Duodenal mucosa (tissue), 2 donors: Measurements from ENCODE around the gene NPFFR1.
A peak's percentile ranks its signal among the peaks of the same experiment; 100 is the strongest.
"Not testable (repeated sequence)": the region's sequence is repeated elsewhere in the genome, so short reads cannot be mapped to it uniquely, and the experiment has no call there.

ENCODE experiments used
- H3K27ac ChIP-seq: one replicate; pipeline ENCODE4 v1.7.0; 2013; ENCODE audit warnings: low read depth, low read length
- H3K27me3 ChIP-seq, 2 donors: one replicate each; pipeline ENCODE4 v1.7.0; 2013; ENCODE audit warnings: low read length in 2 of 2, control low read depth in 1 of 2; ENCODE audit not compliant: insufficient read depth in 2 of 2, control insufficient read depth in 1 of 2
- H3K36me3 ChIP-seq, 2 donors: one replicate each; pipeline ENCODE4 v1.7.0; 2013; ENCODE audit warnings: low read length in 2 of 2, control low read depth in 1 of 2; ENCODE audit not compliant: insufficient read depth in 2 of 2, control insufficient read depth in 1 of 2
- H3K4me1 ChIP-seq, 2 donors: one replicate each; pipeline ENCODE4 v1.7.0; 2013; ENCODE audit warnings: low read length in 2 of 2, control low read depth in 1 of 2; ENCODE audit not compliant: insufficient read depth in 2 of 2, control insufficient read depth in 1 of 2
- H3K4me3 ChIP-seq, 2 donors: one replicate each; pipeline ENCODE4 v1.7.0; 2013; ENCODE audit warnings: low read length in 2 of 2, low read depth in 1 of 2
- H3K9ac ChIP-seq, 2 donors: one replicate each; pipeline ENCODE4 v1.7.0; 2013; ENCODE audit warnings: low read length in 2 of 2, low read depth in 1 of 2
- H3K9me3 ChIP-seq, 2 donors: one replicate each; pipeline ENCODE4 v1.7.0; 2013; ENCODE audit warnings: low read length in 2 of 2, control low read depth in 1 of 2; ENCODE audit not compliant: control insufficient read depth in 1 of 2

NPFFR1 gene

DNA sequence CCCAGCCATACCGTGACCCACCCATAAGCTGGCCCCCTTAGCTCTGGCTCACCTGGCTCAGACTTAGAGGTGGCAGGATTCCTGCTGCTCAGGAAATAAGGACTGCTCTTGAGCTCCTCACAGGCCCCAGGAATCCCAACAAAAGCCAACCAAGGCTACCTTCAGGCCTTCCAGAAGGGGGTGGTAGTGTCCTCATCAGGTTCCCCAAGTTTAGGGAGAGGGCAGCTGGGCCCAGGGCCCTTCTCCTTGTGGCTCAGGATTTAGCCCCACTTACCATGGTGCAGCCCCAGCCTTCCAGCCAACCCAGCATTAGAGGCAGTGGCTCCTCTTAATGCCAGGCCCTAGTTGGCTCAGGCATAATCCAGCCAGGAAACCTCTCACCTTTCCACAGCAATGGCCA is 23.5 kb downstream of the NPFFR1 start:
- H3K27me3 ChIP-seq = peaks cover 7 to 10% of the 10 kb centered on the region in 2 donors
- no peak overlapping the region for H3K9ac ChIP-seq
- peaks cover 8 to 19% of the 10 kb centered on the region in 2 donors for H3K4me1 ChIP-seq
- no peak overlapping the region for H3K4me3 ChIP-seq
- H3K27ac ChIP-seq = no peak overlapping the region
- H3K9me3 ChIP-seq = peaks cover 3 to 8% of the 10 kb centered on the region in 2 donors
- no peaks in the 10 kb centered on the region for H3K36me3 ChIP-seq

DNA sequence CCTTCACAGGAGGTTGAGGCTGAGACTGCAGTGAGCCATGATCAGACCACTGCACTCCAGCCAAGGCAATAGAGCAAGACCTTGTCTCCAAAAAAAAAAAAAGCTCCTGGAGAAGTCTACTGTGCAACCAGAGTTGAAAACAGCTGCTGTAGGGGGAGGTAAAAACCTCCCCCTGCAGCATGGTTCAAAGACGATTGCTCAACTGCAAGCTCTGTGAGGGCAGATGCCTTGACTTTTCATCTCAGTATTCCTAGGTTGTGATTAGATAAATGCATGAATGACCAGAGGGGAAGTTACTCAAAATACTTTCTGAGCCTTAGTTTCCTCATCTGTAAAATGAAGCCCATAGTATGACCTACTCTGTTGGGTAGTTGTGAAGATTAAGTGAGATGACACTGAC is 25.6 kb downstream of the NPFFR1 start:
- H3K27me3 ChIP-seq = peaks cover 11 to 12% of the 10 kb centered on the region in 2 donors
- peaks cover 10 to 20% of the 10 kb centered on the region in 2 donors for H3K4me1 ChIP-seq
- no peak overlapping the region for H3K4me3 ChIP-seq
- no peak overlapping the region for H3K27ac ChIP-seq
- H3K9ac ChIP-seq = no peak overlapping the region
- peaks cover 3 to 8% of the 10 kb centered on the region in 2 donors for H3K9me3 ChIP-seq
- H3K36me3 ChIP-seq = no peaks in the 10 kb centered on the region

DNA sequence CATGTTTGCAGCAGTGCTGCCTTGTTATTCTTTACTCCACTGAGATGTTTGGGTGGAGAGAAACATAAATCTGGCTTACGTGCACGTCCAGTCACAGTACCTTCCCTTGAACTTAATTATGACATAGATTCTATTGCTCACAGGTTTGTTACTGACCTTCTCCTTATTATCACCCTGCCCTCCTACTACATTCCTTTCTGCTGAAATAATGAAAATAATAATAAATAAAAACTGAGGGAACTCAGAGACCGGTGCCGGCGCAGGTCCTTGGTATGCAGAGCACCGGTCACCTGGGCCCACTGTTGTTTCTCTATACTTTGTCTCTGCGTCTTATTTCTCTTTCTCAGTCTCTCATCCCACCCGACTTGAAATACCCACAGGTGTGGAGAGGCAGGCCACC is 26.0 kb downstream of the NPFFR1 start:
- H3K4me3 ChIP-seq, H3K36me3 ChIP-seq, H3K9me3 ChIP-seq, H3K27ac ChIP-seq, H3K9ac ChIP-seq: not testable (repeated sequence)
- peaks cover 11 to 12% of the 10 kb centered on the region in 2 donors for H3K27me3 ChIP-seq
- peaks cover 10 to 20% of the 10 kb centered on the region in 2 donors for H3K4me1 ChIP-seq

DNA sequence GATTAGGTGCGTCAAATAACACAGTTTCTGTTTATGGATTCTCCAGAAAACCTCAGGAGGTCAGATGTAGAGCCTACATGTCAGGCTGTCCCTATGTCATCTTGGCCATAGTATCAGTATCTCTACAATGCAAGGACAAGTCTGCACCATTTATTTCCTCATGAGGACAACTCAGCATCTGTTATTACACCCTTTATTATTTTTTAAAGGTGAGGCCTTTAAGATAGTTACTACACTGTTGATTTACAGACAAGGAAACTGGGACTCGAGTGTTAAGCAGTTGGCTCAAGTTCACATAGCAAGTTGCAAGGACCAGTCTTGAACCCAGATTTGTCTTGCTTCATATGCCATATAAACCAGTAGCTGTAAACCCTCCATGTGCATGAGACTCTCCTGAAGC is 27.3 kb downstream of the NPFFR1 start:
- Histone ChIP-seq H3K9ac (no peak overlapping the region), H3K9me3 (peaks cover 3 to 8% of the 10 kb centered on the region in 2 donors), H3K36me3 (no peaks in the 10 kb centered on the region), H3K27ac (no peak overlapping the region), H3K4me1 (peaks cover 10 to 20% of the 10 kb centered on the region in 2 donors), H3K4me3 (no peak overlapping the region), H3K27me3 (peaks cover 11 to 12% of the 10 kb centered on the region in 2 donors)

DNA sequence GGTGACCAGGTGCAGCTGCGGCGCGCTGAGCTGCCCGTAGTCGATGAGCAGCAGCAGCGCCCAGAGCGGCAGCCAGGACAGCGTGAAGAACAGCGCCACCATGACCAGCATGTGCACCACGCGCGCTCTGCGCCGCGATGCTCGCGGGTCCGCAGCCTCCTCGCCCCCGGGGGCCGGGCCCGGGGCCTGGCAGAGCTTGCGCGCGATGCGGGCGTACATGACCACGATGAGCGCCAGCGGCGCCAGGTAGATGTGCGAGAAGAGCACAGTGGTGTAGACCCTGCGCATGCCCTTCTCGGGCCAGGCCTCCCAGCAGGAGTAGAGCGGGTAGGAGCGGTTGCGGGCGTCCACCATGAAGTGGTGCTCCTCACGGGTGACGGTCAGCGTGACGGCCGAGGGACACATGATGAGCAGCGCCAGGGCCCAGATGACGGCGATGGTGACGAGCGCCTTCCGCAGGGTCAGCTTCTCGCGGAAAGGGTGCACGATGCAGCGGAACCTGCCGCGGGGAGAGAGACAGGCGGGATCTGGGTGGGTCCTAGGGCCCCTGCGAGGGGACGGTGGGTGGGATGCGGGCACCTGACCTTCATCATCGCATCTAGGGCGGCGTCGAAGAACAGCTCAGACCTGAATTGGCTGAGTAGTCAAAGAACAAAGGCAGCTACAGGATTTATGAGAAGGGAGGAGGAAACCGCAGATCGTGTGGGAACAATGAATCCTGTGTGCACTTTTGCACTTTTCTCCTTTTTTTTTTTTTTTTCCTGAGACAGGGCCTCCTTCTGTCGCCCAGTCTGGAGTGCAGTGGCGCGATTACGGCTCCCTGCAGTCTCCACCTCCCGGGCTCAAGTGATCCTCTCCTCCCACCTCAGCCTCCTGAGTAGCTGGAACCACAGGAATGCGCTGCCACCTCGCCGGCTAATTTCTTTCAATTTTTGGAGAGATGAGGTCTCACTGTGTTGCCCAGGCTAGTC is 28.2 kb downstream of the NPFFR1 start:
- no peaks in the 10 kb centered on the region for H3K36me3 ChIP-seq
- peaks cover 11 to 12% of the 10 kb centered on the region in 2 donors for H3K27me3 ChIP-seq
- peaks cover 10 to 20% of the 10 kb centered on the region in 2 donors for H3K4me1 ChIP-seq
- H3K27ac ChIP-seq = no peak overlapping the region
- H3K9me3 ChIP-seq = no peaks in the 10 kb centered on the region
- no peak overlapping the region for H3K9ac ChIP-seq
- H3K4me3 ChIP-seq = peak overlapping the region; percentile 35 to 50

GRCh38 chr10:70254778-70255328 is 29.0 kb downstream of the NPFFR1 start:
- peaks cover 11 to 12% of the 10 kb centered on the region in 2 donors for H3K27me3 ChIP-seq
- H3K36me3 ChIP-seq = no peaks in the 10 kb centered on the region
- H3K27ac ChIP-seq = no peak overlapping the region

DNA sequence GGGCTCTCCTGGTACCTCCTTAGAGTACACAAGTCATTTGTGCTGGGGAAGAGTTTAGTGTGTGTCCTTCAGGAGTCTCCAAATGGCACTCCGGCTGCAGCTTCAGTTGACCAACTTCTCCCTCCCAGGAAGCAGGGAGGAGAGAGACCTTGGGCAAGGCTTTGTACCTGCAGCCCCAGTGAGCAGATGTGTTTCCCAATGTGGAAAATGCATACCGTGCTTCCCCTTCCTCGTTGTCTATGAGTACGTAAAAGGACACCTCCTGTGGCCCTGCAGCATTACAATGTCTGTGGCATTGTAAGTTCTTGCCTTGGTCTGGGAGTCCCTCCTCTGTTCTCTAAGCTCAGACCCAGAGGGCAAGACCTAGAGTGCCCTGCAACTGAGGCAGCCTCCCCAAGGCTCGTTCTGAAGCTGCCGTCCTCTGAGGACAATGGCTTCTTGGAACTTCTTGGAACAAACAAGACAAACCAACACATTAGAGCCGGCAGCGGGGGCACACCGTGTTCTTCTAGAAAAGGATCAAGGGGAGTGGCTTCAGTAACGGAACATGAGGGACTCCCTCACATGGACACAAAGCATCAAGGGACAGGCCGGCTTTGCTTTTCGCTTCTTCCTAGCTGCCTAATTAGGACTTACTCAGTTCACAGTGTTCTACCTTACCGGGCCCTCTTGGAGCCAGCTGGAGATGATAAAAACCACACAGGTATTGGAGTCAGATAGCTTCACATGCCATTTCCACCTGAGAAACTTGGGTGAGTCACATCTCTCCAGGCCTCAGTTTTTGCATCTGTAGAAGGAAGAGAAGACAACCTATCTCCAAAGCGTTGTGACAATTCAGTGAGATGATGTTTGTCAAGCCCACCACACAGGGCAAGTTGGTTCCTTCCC is 29.7 kb downstream of the NPFFR1 start:
- H3K36me3 ChIP-seq = no peaks in the 10 kb centered on the region
- H3K4me3 ChIP-seq = no peak overlapping the region
- no peaks in the 10 kb centered on the region for H3K9me3 ChIP-seq
- H3K27ac ChIP-seq = no peak overlapping the region
- H3K9ac ChIP-seq = no peak overlapping the region
- H3K4me1 ChIP-seq = peaks cover 10 to 20% of the 10 kb centered on the region in 2 donors
- peaks cover 11 to 12% of the 10 kb centered on the region in 2 donors for H3K27me3 ChIP-seq

More at GRCh38 chr10:70254778-70255328, 29.0 kb downstream of the NPFFR1 start:
- peaks cover 10 to 20% of the 10 kb centered on the region in 2 donors for H3K4me1 ChIP-seq
- no peak overlapping the region for H3K9ac ChIP-seq
- peak overlapping the region in 1 of 2 donors; percentile 50 for H3K4me3 ChIP-seq
- no peaks in the 10 kb centered on the region for H3K9me3 ChIP-seq

GRCh38 chr10:70250961-70251680 is 32.7 kb downstream of the NPFFR1 start:
- no peak overlapping the region for H3K4me3 ChIP-seq
- H3K27ac ChIP-seq = no peak overlapping the region
- no peaks in the 10 kb centered on the region for H3K36me3 ChIP-seq
- peaks cover 9 to 10% of the 10 kb centered on the region in 2 donors for H3K4me1 ChIP-seq
- H3K9ac ChIP-seq = no peak overlapping the region
- H3K9me3 ChIP-seq = no peaks in the 10 kb centered on the region
- peaks cover 9 to 12% of the 10 kb centered on the region in 2 donors for H3K27me3 ChIP-seq

GRCh38 chr10:70247360-70247759 is 36.4 kb downstream of the NPFFR1 start:
- no peaks in the 10 kb centered on the region for H3K36me3 ChIP-seq
- H3K9me3 ChIP-seq = no peaks in the 10 kb centered on the region
- no peak overlapping the region for H3K27ac ChIP-seq
- H3K4me3 ChIP-seq = no peak overlapping the region
- H3K4me1 ChIP-seq = no peaks in the 10 kb centered on the region
- no peaks in the 10 kb centered on the region for H3K27me3 ChIP-seq
- H3K9ac ChIP-seq = no peak overlapping the region
